NCI-H2227 treated with DMSO at 0.1 percent for 48 hours (cell line): ENCODE data around the gene CSPG5.
A peak's percentile ranks its signal among the peaks of the same experiment; 100 is the strongest.

ENCODE experiments used
- DNase-seq: peaks from one replicate; lab custom pipeline; 2025; lab: John Stamatoyannopoulos, UW

The CSPG5 gene

GRCh38 chr3:47540281-47540680 lies 38.4 kb downstream of the CSPG5 start:
- DNase-seq, result no peak

DNA sequence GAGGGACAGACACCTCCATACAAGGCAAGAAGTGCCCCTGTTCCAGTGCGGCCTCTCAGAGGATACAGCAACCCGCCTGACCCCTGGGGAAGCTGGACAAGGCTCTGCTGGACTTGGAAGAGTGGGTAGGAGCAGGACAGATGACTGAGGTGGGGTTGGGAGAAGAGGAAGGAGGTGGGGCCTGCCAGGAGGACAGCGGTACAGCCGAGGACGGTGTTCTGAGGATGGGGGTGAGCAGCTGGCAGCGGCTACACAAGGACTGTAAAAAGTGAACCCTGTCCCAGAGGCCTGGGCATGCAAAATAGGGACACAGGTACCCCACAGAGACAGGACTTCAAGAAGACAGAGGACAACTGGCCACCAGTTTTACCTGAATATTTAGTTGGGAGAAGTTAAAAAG lies 41.7 kb downstream of the CSPG5 start:
- DNase-seq, result no peak

GRCh38 chr3:47536221-47536891 lies 42.3 kb downstream of the CSPG5 start:
- DNase-seq, result no peak

- DNase-seq, result no peak
Observed at GRCh38 chr3:47533996-47534454, 44.6 kb downstream of the CSPG5 start.

- DNase-seq, result no peak
Observed at GRCh38 chr3:47533481-47533880, 45.2 kb downstream of the CSPG5 start.

DNA sequence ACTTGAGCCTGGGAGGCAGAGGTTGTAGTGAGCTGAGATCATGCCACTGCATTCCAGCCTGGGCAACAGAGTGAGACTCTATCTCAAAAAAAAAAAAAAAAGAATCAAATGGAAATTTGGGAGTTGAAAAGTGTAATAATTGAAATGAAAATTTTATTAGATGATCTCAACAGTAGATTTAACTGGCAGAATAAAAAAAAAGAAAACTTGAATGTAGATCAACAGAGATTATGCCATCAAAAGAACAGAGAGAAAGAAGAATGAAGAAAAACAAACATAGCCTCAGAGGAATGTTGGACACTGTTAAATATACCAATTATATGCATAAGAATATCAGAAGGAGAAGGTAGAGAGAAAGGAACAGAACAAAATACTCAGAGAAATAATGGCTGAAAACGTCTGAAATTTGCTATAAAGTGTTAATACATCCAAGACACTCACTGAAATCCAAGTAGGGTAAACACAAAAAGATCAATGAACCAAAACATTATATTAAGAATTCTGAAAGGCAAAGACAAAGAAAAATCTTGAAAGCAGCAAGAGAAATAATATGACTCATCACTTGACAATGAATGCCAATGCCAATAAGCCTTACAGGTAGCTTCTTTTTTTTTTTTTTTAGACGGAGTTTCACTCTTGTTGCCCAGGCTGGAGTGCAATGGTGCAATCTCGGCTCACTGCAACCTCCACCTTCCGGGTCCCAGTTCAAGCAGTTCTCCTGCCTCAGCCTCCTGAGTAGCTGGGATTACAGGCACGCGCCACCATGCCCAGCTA lies 50.5 kb downstream of the CSPG5 start:
- no peak for DNase-seq

- no peak for DNase-seq
Observed at GRCh38 chr3:47525617-47526016, 53.0 kb downstream of the CSPG5 start.

DNA sequence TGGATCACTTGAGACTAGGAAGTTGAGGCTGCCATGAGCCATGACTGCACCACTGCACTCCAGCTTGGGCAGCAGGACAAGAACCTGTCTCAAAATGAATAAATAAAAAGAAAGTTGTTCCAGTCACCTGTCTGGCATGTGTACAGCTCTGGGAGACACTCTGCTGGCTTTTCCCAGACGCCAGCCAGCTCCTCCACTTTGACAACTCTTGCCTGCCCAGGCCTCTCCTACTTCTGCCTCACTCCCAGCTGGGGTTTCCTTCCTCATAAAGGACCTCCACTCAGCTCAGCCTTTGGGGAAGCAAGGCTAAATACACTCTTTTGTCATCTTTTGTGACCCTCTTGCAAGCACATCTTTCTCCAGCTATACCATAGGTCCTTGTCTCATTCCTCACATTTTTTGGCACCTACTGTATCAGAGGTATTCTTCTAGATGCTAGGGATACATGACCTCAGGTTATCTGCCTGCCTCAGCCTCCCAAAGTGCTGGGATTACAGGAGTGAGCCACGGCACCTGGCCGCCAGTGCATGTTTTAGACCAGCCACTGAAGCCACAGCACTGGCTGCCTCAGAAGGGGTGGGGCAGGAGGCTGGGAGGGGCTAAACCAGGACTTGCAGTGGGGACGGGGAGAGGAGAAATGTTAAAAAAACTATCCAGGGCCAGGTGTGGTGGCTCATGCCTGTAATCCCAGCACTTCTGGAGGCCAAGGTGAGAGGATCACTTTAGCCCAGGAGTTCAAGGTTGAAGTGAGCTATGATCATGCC lies 55.2 kb downstream of the CSPG5 start:
- no peak for DNase-seq

DNA sequence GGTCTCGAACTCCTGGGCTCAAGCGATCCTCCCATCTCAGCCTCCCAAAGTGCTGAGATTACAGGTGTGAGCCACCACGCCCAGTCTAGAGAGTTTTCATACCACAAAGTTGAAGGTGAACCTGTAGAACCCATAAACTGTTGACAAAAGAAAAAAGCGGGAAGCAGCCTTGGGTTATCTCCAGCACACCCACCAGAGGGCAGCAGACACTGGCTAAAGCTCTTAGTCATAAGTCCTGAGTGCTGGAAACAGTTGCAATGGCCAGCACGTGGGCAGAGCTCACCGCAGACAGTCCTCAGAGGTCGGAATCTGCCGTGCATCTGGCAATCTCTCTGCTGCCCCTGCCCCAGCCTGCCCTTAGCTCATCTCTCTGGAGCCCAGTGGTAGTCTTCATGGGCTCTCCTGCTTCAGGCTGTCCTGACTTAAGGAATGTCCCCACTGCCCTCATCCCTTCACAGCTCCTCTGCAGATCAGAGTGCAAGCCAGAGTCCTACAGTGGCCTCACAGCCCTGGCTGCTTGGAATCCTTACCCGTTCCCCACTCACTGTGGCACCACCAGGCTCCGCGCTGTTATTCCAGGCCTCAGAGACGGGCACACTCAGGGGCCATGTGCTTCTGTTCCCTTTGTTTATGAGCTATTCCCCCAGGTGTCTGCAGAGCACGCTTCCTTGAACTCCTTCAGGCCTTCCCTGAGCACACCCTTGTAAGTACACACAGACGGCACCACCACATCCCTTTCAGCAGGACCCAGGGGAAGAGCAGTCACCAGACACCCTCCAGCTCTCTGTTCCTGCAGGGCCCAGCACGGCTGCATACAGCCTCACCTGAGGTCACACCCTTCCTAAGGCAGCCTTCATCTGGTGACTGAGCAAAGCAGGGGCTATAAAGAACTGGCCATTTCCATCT lies 56.3 kb downstream of the CSPG5 start:
- peak; percentile 83 for DNase-seq

DNA sequence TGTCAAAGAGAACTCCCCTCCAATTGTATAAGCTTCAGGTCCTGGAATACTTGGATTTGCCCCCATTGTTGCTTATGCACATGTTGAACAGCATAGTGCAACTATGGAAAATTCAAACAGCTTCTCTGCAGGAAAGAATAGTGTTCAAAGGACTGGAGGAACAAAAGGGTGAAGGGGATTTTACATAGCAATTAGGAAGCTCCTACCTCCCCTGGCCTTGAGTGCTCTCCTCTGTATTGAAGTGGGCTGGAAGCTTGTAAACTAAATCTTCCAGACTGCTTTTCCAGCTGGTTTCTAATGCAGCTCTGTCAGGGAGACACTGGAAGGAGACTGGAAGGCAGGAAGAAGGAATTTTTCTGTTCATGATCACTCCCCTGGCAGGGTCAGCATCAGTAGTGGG lies 57.9 kb downstream of the CSPG5 start:
- peak; percentile 45 for DNase-seq

GRCh38 chr3:47517937-47518336 lies 60.7 kb downstream of the CSPG5 start:
- DNase-seq, result no peak

- DNase-seq, result peak; percentile 7
Observed at GRCh38 chr3:47515864-47516319, 62.8 kb downstream of the CSPG5 start.

GRCh38 chr3:47515100-47515499 lies 63.6 kb downstream of the CSPG5 start:
- DNase-seq, result no peak

GRCh38 chr3:47513125-47513929 lies 65.3 kb downstream of the CSPG5 start, which contains the start of gene ELP6:
Gene ELP6, minus strand, starts transcription at chr3:47513712. Its CDS starts 122 bp downstream, at chr3:47513590.
- DNase-seq, result peak; percentile 98

DNA sequence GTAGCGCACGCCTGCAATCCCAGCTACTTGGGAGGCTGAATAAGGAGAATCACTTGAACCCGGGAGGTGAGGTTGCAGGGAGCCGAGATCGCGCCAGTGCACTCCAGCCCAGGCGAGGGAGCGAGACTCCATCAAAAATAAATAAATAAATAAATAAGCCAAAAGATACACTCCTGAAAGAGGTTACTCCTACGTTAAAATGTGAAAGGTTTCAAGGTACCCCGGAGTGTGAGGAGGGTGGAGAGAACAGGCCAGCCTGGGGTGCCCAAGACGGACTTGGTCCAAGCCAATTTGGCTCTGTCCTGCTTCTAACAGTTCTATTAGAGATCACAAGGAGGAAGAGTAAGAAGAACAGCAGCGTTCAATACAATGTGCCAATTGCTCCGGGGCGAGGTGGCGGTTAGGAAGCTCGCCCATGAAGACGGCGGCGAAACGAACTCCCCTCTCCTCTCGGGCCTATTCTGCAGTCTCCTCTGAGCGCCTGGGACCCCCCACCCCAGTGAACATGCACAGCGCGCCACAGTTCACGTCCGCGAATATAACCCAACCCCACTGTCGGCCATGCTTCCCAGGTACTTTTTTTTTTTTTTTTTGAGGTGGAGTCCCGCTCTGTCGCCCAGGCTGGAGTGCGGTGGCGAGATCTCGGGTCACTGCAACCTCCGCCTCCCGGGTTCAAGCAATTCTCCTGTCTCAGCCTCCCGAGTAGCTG lies 66.1 kb downstream of the CSPG5 start:
- DNase-seq, result peak; percentile 11
